Osteoblast (primary cell): Measurements from ENCODE around the gene TMEM178B. TPM values are rescaled to one million over a fixed set of nuclear protein-coding genes. Genes with fewer than 3 reads are reported as not detected.

Source experiments
- DNase-seq: peaks from one replicate; pipeline ENCODE4 v3.0.0; 2011; ENCODE audit warnings: low spot score, mixed read lengths; ENCODE audit not compliant: insufficient read length; ENCODE audit errors: missing footprints
- H2AFZ ChIP-seq: 2 replicates; pipeline ENCODE4 v1.6.0; 2011; ENCODE audit warnings: mild to moderate bottlenecking, low read length
- H3K27ac ChIP-seq: 2 replicates; pipeline ENCODE4 v1.5.1; 2011; ENCODE audit warnings: mild to moderate bottlenecking, low read depth, low read length, moderate library complexity
- H3K27me3 ChIP-seq: 2 replicates; pipeline ENCODE4 v1.6.0; 2012; ENCODE audit warnings: mild to moderate bottlenecking, control low read depth, inconsistent platforms, low read length, moderate library complexity; ENCODE audit not compliant: insufficient read depth
- H3K36me3 ChIP-seq: 2 replicates; pipeline ENCODE4 v1.5.1; 2011; ENCODE audit warnings: mild to moderate bottlenecking, low read length, control low read depth, moderate library complexity; ENCODE audit not compliant: insufficient read depth
- H3K4me1 ChIP-seq: 2 replicates; pipeline ENCODE4 v1.5.1; 2011; ENCODE audit warnings: mild to moderate bottlenecking, low read length, control low read depth, moderate library complexity; ENCODE audit not compliant: insufficient read depth
- H3K4me2 ChIP-seq: 2 replicates; pipeline ENCODE4 v1.6.0; 2011; ENCODE audit warnings: mild to moderate bottlenecking, low read length; ENCODE audit not compliant: insufficient read depth
- H3K4me3 ChIP-seq: fragments of 200-600 bp; sonication (generic); 3 replicates; pipeline ENCODE4 v1.5.1; 2012; ENCODE audit warnings: mild to moderate bottlenecking, low read length, inconsistent platforms; ENCODE audit not compliant: insufficient read depth
- H3K79me2 ChIP-seq: 2 replicates; pipeline ENCODE4 v1.6.0; 2012; ENCODE audit warnings: mild to moderate bottlenecking, low read length, control low read depth, inconsistent platforms; ENCODE audit not compliant: insufficient read depth
- H3K9me3 ChIP-seq: 2 replicates; pipeline ENCODE4 v1.5.1; 2011; ENCODE audit warnings: low read depth, low read length, control low read depth
- H4K20me1 ChIP-seq: 2 replicates; pipeline ENCODE4 v1.6.0; 2012; ENCODE audit warnings: mild to moderate bottlenecking, low read length, control low read depth; ENCODE audit not compliant: insufficient read depth
- total RNA-seq: library from RNA; depleted of rRNA; stranded (reverse); fragments of >200 nt; gene quantifications from 2 replicates; pipeline ENCODE4 v1.2.3, GENCODE V29; 2012
- TF ChIP-seq, protein P1 (sequence below): IDR thresholded peaks from 2 replicates; pipeline ENCODE4 v1.5.1; 2011; ENCODE audit warnings: mild to moderate bottlenecking, low read depth, low read length, moderate library complexity; ENCODE audit errors: extremely low read depth

TMEM178B gene
- total RNA-seq, 1 donor, result 1.1 TPM

DNA sequence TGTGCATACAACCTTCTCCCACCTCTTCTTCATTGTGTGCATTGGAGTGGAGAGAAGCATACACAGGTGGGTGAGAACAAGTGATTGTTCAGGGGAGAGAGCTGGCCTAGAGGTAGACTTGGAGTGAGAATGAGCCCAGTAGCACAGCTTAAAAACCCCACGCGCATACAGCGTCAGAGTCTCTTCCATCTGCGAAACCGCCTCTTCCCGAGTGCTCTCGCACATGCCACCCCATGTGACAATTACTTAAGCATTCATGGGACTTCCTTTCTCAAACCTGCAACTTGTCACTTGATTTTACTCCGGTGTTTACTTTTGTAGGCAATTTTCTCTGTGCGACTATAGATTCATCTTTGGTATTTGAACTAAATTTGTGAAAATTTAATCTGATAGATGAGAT, 300.6 kb downstream of the TMEM178B start:
- TF ChIP-seq, protein P1, sequence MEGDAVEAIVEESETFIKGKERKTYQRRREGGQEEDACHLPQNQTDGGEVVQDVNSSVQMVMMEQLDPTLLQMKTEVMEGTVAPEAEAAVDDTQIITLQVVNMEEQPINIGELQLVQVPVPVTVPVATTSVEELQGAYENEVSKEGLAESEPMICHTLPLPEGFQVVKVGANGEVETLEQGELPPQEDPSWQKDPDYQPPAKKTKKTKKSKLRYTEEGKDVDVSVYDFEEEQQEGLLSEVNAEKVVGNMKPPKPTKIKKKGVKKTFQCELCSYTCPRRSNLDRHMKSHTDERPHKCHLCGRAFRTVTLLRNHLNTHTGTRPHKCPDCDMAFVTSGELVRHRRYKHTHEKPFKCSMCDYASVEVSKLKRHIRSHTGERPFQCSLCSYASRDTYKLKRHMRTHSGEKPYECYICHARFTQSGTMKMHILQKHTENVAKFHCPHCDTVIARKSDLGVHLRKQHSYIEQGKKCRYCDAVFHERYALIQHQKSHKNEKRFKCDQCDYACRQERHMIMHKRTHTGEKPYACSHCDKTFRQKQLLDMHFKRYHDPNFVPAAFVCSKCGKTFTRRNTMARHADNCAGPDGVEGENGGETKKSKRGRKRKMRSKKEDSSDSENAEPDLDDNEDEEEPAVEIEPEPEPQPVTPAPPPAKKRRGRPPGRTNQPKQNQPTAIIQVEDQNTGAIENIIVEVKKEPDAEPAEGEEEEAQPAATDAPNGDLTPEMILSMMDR, result no peak
- H3K27me3 ChIP-seq, result no peaks in the 10 kb centered on the region
- H3K79me2 ChIP-seq, result no peaks in the 10 kb centered on the region

DNA sequence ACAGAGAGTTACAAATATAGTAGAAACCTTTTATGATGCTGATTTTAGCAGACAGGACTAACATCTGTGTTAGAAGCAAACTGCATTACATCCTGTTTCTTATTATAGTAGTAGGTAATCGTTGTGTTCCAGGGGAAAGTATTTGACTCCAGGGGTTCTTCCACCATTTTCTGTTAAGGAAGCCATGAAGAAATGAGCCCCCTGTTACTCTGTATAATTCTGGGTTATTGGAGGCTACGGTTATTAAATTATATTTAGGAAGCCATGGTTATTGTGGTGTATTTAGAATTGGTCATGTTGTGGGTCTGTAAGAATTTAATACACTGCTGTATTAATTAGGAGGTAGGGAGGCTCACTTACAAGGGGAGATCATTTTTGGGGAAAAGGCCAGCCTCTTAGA, 301.6 kb downstream of the TMEM178B start:
- Histone ChIP-seq H3K36me3 (no peaks in the 10 kb centered on the region), H3K27me3 (no peaks in the 10 kb centered on the region), H3K9me3 (no peaks in the 10 kb centered on the region), H3K4me1 (no peaks in the 10 kb centered on the region), H3K27ac (no peak overlapping the region), H2AFZ (no peak overlapping the region), H3K4me3 (no peak overlapping the region), H3K4me2 (no peak overlapping the region), H3K79me2 (no peaks in the 10 kb centered on the region), H4K20me1 (no peaks in the 10 kb centered on the region)
- DNase-seq, result peak; percentile 53
- TF ChIP-seq, protein P1, result no peak

More for the DNA sequence above, 300.6 kb downstream of the TMEM178B start:
- Histone ChIP-seq H3K4me3 (no peak overlapping the region), H3K4me2 (no peak overlapping the region), H3K9me3 (no peaks in the 10 kb centered on the region), H3K4me1 (no peaks in the 10 kb centered on the region), H2AFZ (no peak overlapping the region), H4K20me1 (no peaks in the 10 kb centered on the region), H3K27ac (no peak overlapping the region), H3K36me3 (no peaks in the 10 kb centered on the region)
- no peak for DNase-seq

DNA sequence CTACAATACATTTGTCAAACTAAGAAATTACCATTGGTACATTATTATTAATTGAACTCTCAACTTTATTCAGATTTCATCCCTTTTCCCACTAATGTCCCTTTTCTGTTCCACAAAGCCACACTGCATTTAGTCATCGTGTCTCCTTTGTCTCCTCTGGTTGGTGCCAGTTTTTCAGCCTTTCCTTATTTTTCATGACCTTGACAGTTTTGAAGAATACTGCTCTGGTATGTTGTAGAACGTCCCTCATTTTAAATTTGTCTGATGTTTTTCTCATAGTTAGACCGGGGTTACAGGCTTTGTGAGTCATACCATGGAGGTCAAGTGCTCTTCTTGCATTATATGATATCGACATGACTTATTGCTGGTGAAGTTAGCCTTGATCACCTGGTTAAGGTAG, 304.0 kb downstream of the TMEM178B start:
- TF ChIP-seq, protein P1, result no peak
- no peaks in the 10 kb centered on the region for H3K36me3 ChIP-seq
- no peaks in the 10 kb centered on the region for H3K4me1 ChIP-seq
- no peaks in the 10 kb centered on the region for H4K20me1 ChIP-seq
- no peaks in the 10 kb centered on the region for H3K27me3 ChIP-seq
- H3K9me3 ChIP-seq, result no peaks in the 10 kb centered on the region
- H3K79me2 ChIP-seq, result no peaks in the 10 kb centered on the region
- H2AFZ ChIP-seq, result no peak overlapping the region
- no peak overlapping the region for H3K27ac ChIP-seq
- no peak for DNase-seq
- no peak overlapping the region for H3K4me2 ChIP-seq
- no peak overlapping the region for H3K4me3 ChIP-seq

GRCh38 chr7:141378405-141378804, 304.5 kb downstream of the TMEM178B start:
- TF ChIP-seq, protein P1, result no peak
- Histone ChIP-seq H4K20me1 (no peaks in the 10 kb centered on the region), H3K27me3 (no peaks in the 10 kb centered on the region), H3K4me3 (no peak overlapping the region), H3K4me1 (no peaks in the 10 kb centered on the region), H3K27ac (no peak overlapping the region), H2AFZ (no peak overlapping the region), H3K79me2 (no peaks in the 10 kb centered on the region), H3K36me3 (no peaks in the 10 kb centered on the region), H3K4me2 (no peak overlapping the region), H3K9me3 (no peaks in the 10 kb centered on the region)
- no peak for DNase-seq
